ENCODE results near the gene LBHD2.

LBHD2 gene

GRCh38 chr14:103093856-103094405, 9.9 kb downstream of the LBHD2 start:
- CTCF ChIA-PET: no interaction called here
- DNase-seq (ENCODE audit: extremely low spot score): no peak
- POLR2A ChIA-PET: interaction anchor here (0.7 kb wide), 1 partner anchor 240 kb away, joined by 4 read pairs; the partner anchor contains the start of gene EIF5
- TF ChIP-seq SUZ12 (IDR thresholded peaks at IDR 0.05) (no peak), SP1 (IDR thresholded peaks at IDR 0.05) (no peak), L3MBTL2 (conservative IDR thresholded peaks at IDR 0.05) (no peak), ARNT (IDR thresholded peaks at IDR 0.05) (no peak), FOXM1 (IDR thresholded peaks at IDR 0.05; ENCODE audit: borderline replicate concordance) (no peak), CTBP1 (IDR thresholded peaks at IDR 0.05; ENCODE audit: borderline replicate concordance) (no peak), ZNF384 (IDR thresholded peaks at IDR 0.05) (no peak), FOXA1 (IDR thresholded peaks at IDR 0.05) (no peak), BHLHE40 (IDR thresholded peaks at IDR 0.05; ENCODE audit: borderline replicate concordance) (no peak), PKNOX1 (IDR thresholded peaks at IDR 0.05) (no peak), FOXK2 (IDR thresholded peaks at IDR 0.05) (no peak), NFRKB (IDR thresholded peaks at IDR 0.05) (no peak), LEF1 (IDR thresholded peaks at IDR 0.05; ENCODE audit: borderline replicate concordance) (no peak), HDGF (IDR thresholded peaks at IDR 0.05; ENCODE audit: borderline replicate concordance) (no peak)

DNA sequence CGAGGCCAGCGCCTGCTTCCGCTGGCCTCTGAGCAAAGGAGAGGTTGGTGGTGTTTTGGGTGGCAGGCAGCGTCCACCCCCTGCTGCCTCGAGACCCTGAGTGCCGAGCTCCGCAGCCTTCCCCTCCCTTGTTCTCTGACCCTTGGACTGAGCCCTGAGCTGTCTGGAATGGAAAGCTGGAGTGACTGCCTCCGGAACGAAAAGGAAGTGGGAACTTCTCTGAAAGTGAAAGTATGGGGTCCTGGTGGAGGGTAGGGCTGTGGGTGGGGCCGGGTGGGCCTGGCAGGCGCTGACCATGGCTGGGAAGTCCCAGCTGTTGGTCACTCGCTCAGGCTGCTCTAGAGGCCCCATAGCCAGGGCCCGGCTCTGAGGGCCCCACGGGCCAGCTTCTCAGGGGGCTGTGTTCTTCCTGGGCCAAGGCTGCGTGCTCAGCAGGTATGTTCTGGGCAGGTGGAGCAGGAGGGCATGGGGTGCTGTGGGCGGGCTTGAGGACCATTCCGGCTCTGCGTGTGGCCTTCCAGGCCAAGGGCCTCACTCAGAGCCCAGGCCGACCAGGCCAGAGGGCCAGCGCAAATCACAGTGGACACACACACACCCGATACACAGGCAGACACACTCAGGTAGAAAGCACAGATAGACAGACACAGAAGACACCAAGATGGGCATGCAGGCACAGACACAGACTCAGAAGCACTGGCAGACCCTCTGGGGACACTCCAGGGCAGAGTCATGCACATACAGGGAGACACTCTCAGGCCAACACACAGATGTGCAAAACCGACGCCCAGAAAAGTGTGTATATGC, 10.6 kb downstream of the LBHD2 start, which contains the start of gene EXOC3L4:
EXOC3L4 (plus strand) TSS at position 320 of the 804 bp plus-strand sequence. CDS start 5,495 bp downstream, outside the sequence.
- ChIA-PET CTCF (interaction anchor here (2.6 kb wide), 1 partner anchor 11 kb away, joined by 14 read pairs; no protein-coding TSS in a partner anchor), POLR2A (interaction anchor here (0.7 kb wide), 1 partner anchor 239 kb away, joined by 4 read pairs; the partner anchor contains the start of gene EIF5)
- DNase-seq (ENCODE audit: extremely low spot score): no peak
- TF ChIP-seq FOXM1 (IDR thresholded peaks at IDR 0.05; ENCODE audit: borderline replicate concordance) (no peak), FOXK2 (IDR thresholded peaks at IDR 0.05) (no peak), BHLHE40 (IDR thresholded peaks at IDR 0.05; ENCODE audit: borderline replicate concordance) (no peak), LEF1 (IDR thresholded peaks at IDR 0.05; ENCODE audit: borderline replicate concordance) (no peak), ARNT (IDR thresholded peaks at IDR 0.05) (no peak), CTBP1 (IDR thresholded peaks at IDR 0.05; ENCODE audit: borderline replicate concordance) (no peak), SUZ12 (IDR thresholded peaks at IDR 0.05) (no peak), ZNF384 (IDR thresholded peaks at IDR 0.05) (no peak), L3MBTL2 (conservative IDR thresholded peaks at IDR 0.05) (no peak), SP1 (IDR thresholded peaks at IDR 0.05) (no peak)

DNA sequence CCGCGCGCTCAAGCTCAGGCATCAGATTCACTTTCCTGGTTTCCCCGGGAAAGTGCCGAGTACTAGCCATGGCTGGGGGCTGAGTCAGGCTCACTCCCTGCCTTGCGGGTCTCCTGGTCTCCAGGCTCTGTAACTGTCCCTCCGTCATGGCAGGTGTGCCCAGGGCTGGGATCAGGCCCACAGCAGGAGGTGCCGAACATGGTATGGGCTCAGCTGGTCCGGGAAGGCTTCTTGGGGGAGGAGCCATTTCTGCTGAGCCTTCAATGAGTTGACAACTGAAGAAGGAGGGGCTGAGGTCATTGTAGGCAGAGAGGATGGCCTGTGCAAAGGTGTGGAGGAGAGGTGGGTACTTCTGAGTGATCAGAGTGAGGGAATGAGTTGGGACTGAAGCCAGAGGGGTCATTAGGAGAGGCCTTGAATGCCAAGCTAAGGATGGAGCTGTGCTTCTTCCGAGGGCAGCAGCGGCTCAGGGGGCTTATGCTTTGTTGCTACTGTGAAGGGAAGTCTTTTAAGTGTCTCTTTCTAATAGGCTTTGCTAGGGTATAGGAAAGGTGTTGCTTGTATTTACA, 11.3 kb downstream of the LBHD2 start:
- TF ChIP-seq FOXM1 (IDR thresholded peaks at IDR 0.05; ENCODE audit: borderline replicate concordance): no peak
- TF ChIP-seq L3MBTL2 (conservative IDR thresholded peaks at IDR 0.05): no peak
- TF ChIP-seq SUZ12 (IDR thresholded peaks at IDR 0.05): no peak
- no peak for TF ChIP-seq TARDBP (IDR thresholded peaks at IDR 0.05)
- no peak for DNase-seq (ENCODE audit: extremely low spot score)
- CTCF ChIA-PET: interaction anchor here (2.6 kb wide), 1 partner anchor 10 kb away, joined by 14 read pairs; no protein-coding TSS in a partner anchor
- POLR2A ChIA-PET: no interaction called here

- ChIA-PET POLR2A (interaction anchor here (0.6 kb wide), 1 partner anchor 31 kb away, joined by 3 read pairs; no protein-coding TSS in a partner anchor), CTCF (interaction anchor here (0.8 to 2.6 kb wide), 3 partner anchors 9 to 195 kb away, joined by 3 to 14 read pairs (median 4); no protein-coding TSS in a partner anchor)
- TF ChIP-seq ELF4 (IDR thresholded peaks at IDR 0.05): no peak
- no peak for TF ChIP-seq HDGF (IDR thresholded peaks at IDR 0.05; ENCODE audit: borderline replicate concordance)
- TF ChIP-seq SP1 (IDR thresholded peaks at IDR 0.05): no peak
- TF ChIP-seq FOXA1 (IDR thresholded peaks at IDR 0.05): no peak
- no peak for DNase-seq (ENCODE audit: extremely low spot score)
Measured at GRCh38 chr14:103096387-103096786, 12.4 kb downstream of the LBHD2 start.

- POLR2A ChIA-PET: no interaction called here
- TF ChIP-seq FOXM1 (IDR thresholded peaks at IDR 0.05; ENCODE audit: borderline replicate concordance) (no peak), HDGF (IDR thresholded peaks at IDR 0.05; ENCODE audit: borderline replicate concordance) (no peak), BHLHE40 (IDR thresholded peaks at IDR 0.05; ENCODE audit: borderline replicate concordance) (no peak), ARNT (IDR thresholded peaks at IDR 0.05) (no peak), FOXA1 (IDR thresholded peaks at IDR 0.05) (no peak), SP1 (IDR thresholded peaks at IDR 0.05) (no peak), FOXK2 (IDR thresholded peaks at IDR 0.05) (no peak), ELF4 (IDR thresholded peaks at IDR 0.05) (no peak), PKNOX1 (IDR thresholded peaks at IDR 0.05) (no peak)
- CTCF ChIA-PET: interaction anchor here (2.6 kb wide), 1 partner anchor 8 kb away, joined by 14 read pairs; no protein-coding TSS in a partner anchor
- DNase-seq (ENCODE audit: extremely low spot score): no peak
Measured at GRCh38 chr14:103097244-103097993, 13.4 kb downstream of the LBHD2 start.
